SK-N-SH treated with all-trans-retinoic acid at 6 μM for 48 hours (cell line): ENCODE measurements around the gene IFNW1.
"Not testable (repeated sequence)": the region's sequence is repeated elsewhere in the genome, so short reads cannot be mapped to it uniquely, and the experiment has no call there.

Source experiments
- ARNTL ChIP-seq: fragments of 450-650 bp; formaldehyde crosslinking; IDR thresholded peaks from 2 replicates; pipeline ENCODE4 v1.5.0; 2020; ENCODE audit warnings: low read depth, mild to moderate bottlenecking, moderate library complexity, borderline replicate concordance
- CSDC2 ChIP-seq: fragments of 250-450 bp; sonication (Bioruptor Pico); IDR thresholded peaks from 2 replicates; pipeline ENCODE4 v1.5.0; 2020; ENCODE audit warnings: mild to moderate bottlenecking, moderate library complexity
- ESRRG ChIP-seq: fragments of 250-450 bp; sonication (Bioruptor Pico); IDR thresholded peaks from 2 replicates; pipeline ENCODE4 v1.6.1; 2021; ENCODE audit warnings: mild to moderate bottlenecking
- ISL1 ChIP-seq: fragments of 250-450 bp; sonication (Bioruptor Pico); IDR thresholded peaks from 2 replicates; pipeline ENCODE4 v2.1.2; 2022; ENCODE audit warnings: mild to moderate bottlenecking, moderate library complexity
- OSR1 ChIP-seq: fragments of 250-450 bp; sonication (Bioruptor Pico); IDR thresholded peaks from 2 replicates; pipeline ENCODE4 v1.8.0; 2022; ENCODE audit warnings: moderate library complexity, mild to moderate bottlenecking, inconsistent platforms
- RARB ChIP-seq: fragments of 250-450 bp; sonication (Bioruptor Pico); IDR thresholded peaks from 2 replicates; pipeline ENCODE4 v1.8.0; 2021; ENCODE audit warnings: mild to moderate bottlenecking, moderate library complexity
- SNAI2 ChIP-seq: fragments of 250-450 bp; sonication (Bioruptor Pico); IDR thresholded peaks from 2 replicates; pipeline ENCODE4 v1.5.0; 2020; ENCODE audit warnings: mild to moderate bottlenecking, moderate library complexity
- TOX ChIP-seq: fragments of 250-450 bp; sonication (Bioruptor Pico); IDR thresholded peaks from 2 replicates; pipeline ENCODE4 v1.8.0; 2021; ENCODE audit warnings: mild to moderate bottlenecking, moderate library complexity, borderline replicate concordance
- ZC3H10 ChIP-seq: fragments of 250-450 bp; sonication (Bioruptor Pico); IDR thresholded peaks from 2 replicates; pipeline ENCODE4 v1.5.1; 2021; ENCODE audit warnings: mild to moderate bottlenecking, moderate library complexity
- ZFP3 ChIP-seq: fragments of 250-450 bp; sonication (Bioruptor Pico); IDR thresholded peaks from 2 replicates; pipeline ENCODE4 v1.5.0; 2020; ENCODE audit warnings: mild to moderate bottlenecking, moderate library complexity
- ZFP30 ChIP-seq: fragments of 450-650 bp; formaldehyde crosslinking; IDR thresholded peaks from 2 replicates; pipeline ENCODE4 v1.5.0; 2022; ENCODE audit warnings: mild to moderate bottlenecking, moderate library complexity
- TF ChIP-seq, protein P1 (sequence below): fragments of 250-450 bp; sonication (Bioruptor Pico); IDR thresholded peaks from 2 replicates; pipeline ENCODE4 v1.8.0; 2020; ENCODE audit warnings: mild to moderate bottlenecking, moderate library complexity, borderline replicate concordance
- TF ChIP-seq, protein P2 (sequence below): fragments of 250-450 bp; sonication (Bioruptor Pico); IDR thresholded peaks from 2 replicates; pipeline ENCODE4 v1.8.0; 2021; ENCODE audit warnings: low read depth, mild to moderate bottlenecking, moderate library complexity, borderline replicate concordance

DNA sequence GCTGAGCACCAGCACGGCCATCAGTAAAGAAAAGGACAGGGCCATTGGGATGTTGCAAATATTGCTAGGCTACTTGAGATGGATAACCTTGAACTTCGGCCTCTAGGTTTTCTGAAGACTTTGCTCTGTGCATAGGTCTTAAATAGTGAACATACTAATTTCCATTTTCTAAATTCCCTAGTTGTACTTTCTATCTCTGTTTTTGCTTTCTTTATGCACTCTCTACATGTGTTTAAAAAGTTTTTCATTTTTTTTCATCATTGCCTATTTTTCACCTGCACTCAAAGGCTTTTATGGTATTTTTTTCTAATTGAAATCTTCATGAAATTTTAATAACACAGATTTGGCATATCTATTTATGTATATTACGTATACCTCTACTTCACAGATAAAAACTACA, 45.9 kb upstream of the IFNW1 start, which contains the start of gene IFNA4:
- not testable (repeated sequence) for TF ChIP-seq ZC3H10 (CRISPR knock-in tag); ZFP30 (CRISPR knock-in tag); TOX (CRISPR knock-in tag); RARB (CRISPR knock-in tag); OSR1 (CRISPR knock-in tag); SNAI2 (CRISPR knock-in tag); ARNTL (CRISPR knock-in tag); ISL1; ZFP3 (CRISPR knock-in tag); CSDC2; ESRRG (CRISPR knock-in tag)
- TF ChIP-seq, protein P1, sequence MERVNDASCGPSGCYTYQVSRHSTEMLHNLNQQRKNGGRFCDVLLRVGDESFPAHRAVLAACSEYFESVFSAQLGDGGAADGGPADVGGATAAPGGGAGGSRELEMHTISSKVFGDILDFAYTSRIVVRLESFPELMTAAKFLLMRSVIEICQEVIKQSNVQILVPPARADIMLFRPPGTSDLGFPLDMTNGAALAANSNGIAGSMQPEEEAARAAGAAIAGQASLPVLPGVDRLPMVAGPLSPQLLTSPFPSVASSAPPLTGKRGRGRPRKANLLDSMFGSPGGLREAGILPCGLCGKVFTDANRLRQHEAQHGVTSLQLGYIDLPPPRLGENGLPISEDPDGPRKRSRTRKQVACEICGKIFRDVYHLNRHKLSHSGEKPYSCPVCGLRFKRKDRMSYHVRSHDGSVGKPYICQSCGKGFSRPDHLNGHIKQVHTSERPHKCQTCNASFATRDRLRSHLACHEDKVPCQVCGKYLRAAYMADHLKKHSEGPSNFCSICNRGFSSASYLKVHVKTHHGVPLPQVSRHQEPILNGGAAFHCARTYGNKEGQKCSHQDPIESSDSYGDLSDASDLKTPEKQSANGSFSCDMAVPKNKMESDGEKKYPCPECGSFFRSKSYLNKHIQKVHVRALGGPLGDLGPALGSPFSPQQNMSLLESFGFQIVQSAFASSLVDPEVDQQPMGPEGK, result not testable (repeated sequence)
- TF ChIP-seq, protein P2, sequence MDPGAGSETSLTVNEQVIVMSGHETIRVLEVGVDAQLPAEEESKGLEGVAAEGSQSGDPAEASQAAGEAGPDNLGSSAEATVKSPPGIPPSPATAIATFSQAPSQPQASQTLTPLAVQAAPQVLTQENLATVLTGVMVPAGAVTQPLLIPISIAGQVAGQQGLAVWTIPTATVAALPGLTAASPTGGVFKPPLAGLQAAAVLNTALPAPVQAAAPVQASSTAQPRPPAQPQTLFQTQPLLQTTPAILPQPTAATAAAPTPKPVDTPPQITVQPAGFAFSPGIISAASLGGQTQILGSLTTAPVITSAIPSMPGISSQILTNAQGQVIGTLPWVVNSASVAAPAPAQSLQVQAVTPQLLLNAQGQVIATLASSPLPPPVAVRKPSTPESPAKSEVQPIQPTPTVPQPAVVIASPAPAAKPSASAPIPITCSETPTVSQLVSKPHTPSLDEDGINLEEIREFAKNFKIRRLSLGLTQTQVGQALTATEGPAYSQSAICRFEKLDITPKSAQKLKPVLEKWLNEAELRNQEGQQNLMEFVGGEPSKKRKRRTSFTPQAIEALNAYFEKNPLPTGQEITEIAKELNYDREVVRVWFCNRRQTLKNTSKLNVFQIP, result not testable (repeated sequence)
